RCC 7860 (cell line): ENCODE measurements around the gene RSF1.
"Not testable (repeated sequence)": the region's sequence is repeated elsewhere in the genome, so short reads cannot be mapped to it uniquely, and the experiment has no call there.

Experiments
- DNase-seq: peaks from one replicate; pipeline ENCODE4 v3.0.0-alpha.2; 2015; ENCODE audit warnings: low spot score
- FAIRE-seq: peaks from 2 replicates; lab custom pipeline; 2012; peaks lifted over from hg19 to GRCh38; lab: Jason Lieb, UNC

RSF1 gene, protein sequence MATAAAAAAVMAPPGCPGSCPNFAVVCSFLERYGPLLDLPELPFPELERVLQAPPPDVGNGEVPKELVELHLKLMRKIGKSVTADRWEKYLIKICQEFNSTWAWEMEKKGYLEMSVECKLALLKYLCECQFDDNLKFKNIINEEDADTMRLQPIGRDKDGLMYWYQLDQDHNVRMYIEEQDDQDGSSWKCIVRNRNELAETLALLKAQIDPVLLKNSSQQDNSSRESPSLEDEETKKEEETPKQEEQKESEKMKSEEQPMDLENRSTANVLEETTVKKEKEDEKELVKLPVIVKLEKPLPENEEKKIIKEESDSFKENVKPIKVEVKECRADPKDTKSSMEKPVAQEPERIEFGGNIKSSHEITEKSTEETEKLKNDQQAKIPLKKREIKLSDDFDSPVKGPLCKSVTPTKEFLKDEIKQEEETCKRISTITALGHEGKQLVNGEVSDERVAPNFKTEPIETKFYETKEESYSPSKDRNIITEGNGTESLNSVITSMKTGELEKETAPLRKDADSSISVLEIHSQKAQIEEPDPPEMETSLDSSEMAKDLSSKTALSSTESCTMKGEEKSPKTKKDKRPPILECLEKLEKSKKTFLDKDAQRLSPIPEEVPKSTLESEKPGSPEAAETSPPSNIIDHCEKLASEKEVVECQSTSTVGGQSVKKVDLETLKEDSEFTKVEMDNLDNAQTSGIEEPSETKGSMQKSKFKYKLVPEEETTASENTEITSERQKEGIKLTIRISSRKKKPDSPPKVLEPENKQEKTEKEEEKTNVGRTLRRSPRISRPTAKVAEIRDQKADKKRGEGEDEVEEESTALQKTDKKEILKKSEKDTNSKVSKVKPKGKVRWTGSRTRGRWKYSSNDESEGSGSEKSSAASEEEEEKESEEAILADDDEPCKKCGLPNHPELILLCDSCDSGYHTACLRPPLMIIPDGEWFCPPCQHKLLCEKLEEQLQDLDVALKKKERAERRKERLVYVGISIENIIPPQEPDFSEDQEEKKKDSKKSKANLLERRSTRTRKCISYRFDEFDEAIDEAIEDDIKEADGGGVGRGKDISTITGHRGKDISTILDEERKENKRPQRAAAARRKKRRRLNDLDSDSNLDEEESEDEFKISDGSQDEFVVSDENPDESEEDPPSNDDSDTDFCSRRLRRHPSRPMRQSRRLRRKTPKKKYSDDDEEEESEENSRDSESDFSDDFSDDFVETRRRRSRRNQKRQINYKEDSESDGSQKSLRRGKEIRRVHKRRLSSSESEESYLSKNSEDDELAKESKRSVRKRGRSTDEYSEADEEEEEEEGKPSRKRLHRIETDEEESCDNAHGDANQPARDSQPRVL (N-terminal part only)

GRCh38 chr11:77820565-77821348, at the start of gene RSF1, which contains the start of gene AAMDC:
Gene RSF1, minus strand, starts transcription at chr11:77820722. Its CDS starts 8 bp downstream, at chr11:77820714.
Gene AAMDC, plus strand, starts transcription at chr11:77821144. Its CDS starts 21,353 bp downstream, at chr11:77842497.
- peak; percentile 65 for FAIRE-seq
- DNase-seq, result peak; percentile 91

DNA sequence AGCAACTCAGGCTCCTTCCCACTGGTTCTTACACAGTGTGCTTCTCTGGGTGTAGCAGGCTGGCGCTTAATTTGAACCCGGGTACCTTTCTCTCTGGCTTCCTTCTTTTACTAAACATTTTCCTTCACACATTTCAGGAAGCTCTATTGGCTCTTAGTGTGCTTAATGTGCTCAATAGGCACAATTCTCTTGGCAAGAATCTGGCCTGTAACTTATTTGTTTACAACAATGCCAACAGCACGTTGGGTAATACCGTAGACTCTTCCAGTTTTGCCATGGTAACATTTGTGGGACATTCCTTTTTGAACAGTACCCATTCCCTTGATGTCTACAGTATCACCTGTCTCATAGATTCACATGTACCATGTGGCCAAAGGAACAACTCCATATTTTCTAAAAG, 48.2 kb upstream of the RSF1 start:
- DNase-seq (no peak), FAIRE-seq (no peak)

GRCh38 chr11:77866336-77866735, 45.8 kb upstream of the RSF1 start:
- no peak for FAIRE-seq
- DNase-seq, result no peak

DNA sequence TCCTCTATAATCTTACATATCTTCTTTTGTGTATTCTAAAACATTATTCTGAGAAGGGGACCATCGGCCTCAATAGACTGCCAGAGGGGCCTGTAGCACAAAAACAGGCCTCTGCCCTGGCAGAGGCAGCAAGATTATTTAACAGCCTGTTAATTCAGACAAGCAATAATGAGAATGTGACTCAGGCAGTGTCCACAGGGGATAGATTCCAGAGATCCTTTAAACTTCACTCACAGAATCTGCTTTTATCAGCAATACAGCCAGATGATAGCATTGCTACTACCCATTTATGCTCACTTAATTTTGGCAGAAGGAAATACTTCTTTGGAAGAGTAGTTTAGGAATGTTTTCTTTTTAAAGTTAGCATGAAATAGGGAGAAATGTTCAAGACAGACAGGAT, 45.3 kb upstream of the RSF1 start:
- no peak for FAIRE-seq
- DNase-seq, result no peak

- not testable (repeated sequence) for FAIRE-seq
Measured at GRCh38 chr11:77861444-77861843, 40.9 kb upstream of the RSF1 start.

GRCh38 chr11:77857906-77858457, 37.5 kb upstream of the RSF1 start:
- FAIRE-seq, DNase-seq: not testable (repeated sequence)

More at GRCh38 chr11:77861444-77861843, 40.9 kb upstream of the RSF1 start:
- DNase-seq, result not testable (repeated sequence)

- FAIRE-seq (no peak), DNase-seq (no peak)
Measured at GRCh38 chr11:77854838-77855237, 34.3 kb upstream of the RSF1 start.

DNA sequence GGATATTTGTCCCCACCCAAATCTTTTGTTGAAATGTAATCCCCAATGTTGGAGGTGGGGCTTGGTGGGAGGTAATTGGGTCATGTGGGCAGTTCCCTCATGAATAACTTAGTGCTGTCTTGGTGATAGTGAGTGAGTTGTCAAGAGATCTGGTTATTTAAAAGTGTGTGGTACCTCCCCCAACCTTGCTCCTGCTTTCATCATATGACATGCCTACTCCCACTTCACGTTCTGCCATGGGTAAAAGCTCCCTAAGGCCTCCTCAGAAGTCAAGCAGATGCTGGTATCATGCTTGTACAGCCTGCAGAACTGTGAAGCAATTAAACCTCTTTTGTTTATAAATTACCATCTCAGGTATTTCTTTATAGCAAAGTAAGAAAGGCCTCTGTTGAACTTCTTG, 31.0 kb upstream of the RSF1 start:
- no peak for FAIRE-seq
- DNase-seq, result no peak

- not testable (repeated sequence) for DNase-seq, FAIRE-seq
Measured at GRCh38 chr11:77843700-77844099, 23.2 kb upstream of the RSF1 start.

- FAIRE-seq (peak; percentile 8), DNase-seq (peak; percentile 44)
Measured at GRCh38 chr11:77842441-77843121, 22.1 kb upstream of the RSF1 start.

GRCh38 chr11:77833302-77833701, 12.8 kb upstream of the RSF1 start:
- FAIRE-seq, result no peak

GRCh38 chr11:77828926-77829325, 8.4 kb upstream of the RSF1 start:
- DNase-seq, result no peak
- no peak for FAIRE-seq

More at GRCh38 chr11:77833302-77833701, 12.8 kb upstream of the RSF1 start:
- no peak for DNase-seq

GRCh38 chr11:77823775-77824174, 3.3 kb upstream of the RSF1 start:
- DNase-seq (no peak), FAIRE-seq (no peak)

- DNase-seq, FAIRE-seq: not testable (repeated sequence)
Measured at GRCh38 chr11:77822126-77822525, 1.6 kb upstream of the RSF1 start.

GRCh38 chr11:77821349-77821851, 878 bp upstream of the RSF1 start:
- FAIRE-seq (no peak), DNase-seq (no peak)

DNA sequence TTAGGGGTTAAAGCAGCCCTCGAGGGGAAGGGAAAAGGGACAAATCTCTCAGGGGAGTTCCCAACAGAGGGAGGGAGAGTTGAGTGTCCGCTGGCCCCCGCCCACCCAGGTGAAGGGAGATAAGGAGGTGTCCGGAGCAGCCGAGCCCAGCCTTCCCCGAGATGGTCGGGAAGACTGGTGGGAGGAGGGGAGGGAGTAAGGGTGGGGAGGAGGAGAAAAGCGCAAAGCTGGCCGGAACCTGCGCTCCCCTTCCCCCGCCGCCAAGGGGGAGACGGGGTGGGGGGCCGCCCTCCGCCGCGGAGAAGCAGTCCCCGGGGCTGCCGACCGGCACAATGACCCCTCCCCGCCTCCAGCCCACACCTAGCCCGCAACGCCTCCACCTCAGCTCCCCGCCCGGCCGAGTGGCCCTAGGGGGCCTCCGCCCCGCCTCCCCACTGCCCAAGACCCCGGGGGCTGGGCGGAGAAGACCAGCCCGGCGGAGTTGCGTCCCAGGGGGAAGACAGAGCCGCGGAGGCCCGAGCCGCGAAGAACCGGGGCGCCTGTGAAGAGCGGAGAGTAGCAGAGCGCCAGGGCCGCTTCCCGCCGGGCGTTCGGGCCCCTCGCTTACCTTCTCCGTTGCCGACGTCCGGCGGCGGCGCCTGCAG, 479 bp downstream of the RSF1 start:
- DNase-seq, result no peak
- FAIRE-seq, result no peak

DNA sequence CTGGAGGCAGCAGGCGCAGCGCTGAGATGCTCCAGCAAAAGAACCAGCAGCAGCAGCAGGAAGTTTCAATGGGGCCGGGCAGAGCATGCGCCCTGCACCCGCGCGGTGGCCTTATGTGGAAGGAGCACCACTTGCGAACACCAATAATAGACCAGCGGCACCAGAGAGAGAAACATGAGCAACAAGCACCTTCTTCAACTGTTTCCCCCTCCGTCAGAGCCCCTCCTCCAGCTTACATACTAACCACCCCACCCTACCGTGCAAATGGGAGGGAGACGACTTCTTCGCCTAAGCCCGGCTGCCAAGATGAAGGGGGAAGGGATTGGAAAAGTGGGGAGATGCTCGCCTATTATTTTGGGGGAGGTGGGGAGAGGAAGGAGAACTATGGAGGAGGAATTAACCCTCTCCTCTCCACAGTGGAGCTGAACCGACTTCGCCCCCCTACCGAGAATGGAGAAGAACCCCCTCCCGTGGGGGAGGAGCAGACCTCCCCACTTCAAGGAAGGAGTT, 1.1 kb downstream of the RSF1 start:
- FAIRE-seq (no peak), DNase-seq (peak; percentile 66)

DNA sequence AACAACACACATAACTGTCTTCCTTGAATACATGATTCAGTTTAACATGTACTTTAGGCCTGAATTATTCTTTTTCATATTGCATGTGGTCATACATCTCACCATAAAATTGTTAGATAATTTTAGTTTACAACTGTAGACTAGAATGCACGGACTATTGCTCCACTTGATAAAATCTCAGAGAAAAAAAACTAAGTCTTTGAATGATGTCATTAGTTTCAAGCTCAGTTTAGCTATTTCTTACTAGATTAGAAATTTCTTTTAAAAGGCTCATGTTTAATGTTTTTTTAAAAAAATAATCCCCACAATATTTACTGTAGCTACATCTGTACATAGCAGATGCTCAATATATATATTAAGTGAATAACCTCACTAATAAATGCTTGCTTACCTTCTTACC, 5.1 kb downstream of the RSF1 start:
- FAIRE-seq, result no peak
- DNase-seq, result no peak
